ENCODE data around the gene TBC1D32.
"Not testable (repeated sequence)": the region's sequence is repeated elsewhere in the genome, so short reads cannot be mapped to it uniquely, and the experiment has no call there.

Gene TBC1D32

DNA sequence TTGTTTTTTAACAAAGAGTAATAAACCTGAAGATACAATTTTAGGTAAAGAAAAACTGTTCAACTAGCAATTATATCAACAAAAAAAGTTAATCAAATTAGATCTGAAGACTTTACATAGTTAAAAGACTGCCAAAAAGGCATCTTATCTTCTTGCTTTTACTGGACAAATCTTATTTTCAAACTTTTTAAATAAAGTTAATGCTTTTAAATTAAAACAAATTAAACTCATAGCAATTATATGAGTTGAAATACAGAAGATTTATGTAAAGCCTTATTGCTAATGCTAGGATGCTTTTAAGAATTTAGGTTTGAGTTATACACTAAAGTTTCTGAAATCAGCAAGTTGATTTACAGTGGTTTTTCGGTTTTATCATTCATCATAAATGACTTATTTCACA lies 227.3 kb downstream of the TBC1D32 start:
- DNase-seq (ENCODE audit: low read depth): no peak

DNA sequence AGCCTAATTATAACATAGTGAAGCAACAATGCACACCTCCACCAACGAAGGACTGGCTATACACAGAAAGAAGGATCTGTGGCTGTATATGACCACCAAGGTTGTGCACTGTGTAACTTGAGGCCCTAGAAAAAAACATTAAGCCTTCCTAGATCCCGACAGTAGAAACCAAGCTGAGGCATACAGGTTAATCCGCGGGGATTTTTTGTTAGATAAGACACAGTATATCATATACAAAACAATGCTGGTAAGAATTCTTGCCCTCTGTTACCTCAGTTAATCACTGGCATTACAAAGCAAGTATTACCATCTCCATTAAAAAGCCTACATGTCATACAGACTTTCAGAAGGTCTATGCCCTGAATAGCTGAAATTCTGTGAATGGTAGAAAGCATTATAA lies 228.8 kb downstream of the TBC1D32 start:
- DNase-seq (ENCODE audit: low read depth): no peak

DNA sequence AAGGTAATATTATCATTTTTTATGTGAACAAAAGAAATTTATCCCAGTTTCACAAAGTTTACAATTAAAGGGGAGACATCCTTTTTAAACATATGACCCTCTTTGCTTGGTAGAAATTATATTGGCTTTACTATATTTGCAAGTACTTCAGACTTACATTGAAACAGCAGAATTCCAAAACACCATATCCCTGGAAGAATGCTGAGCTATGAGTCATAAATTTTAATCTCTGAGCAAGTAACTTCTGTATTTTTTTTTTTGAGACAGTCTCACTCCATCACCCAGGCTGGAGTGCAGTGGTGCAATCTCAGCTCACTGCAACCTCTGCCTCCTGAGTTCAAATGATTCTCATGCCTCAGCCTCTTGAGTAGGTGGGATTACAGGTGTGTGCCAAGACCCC lies 240.4 kb downstream of the TBC1D32 start:
- no peak for DNase-seq (ENCODE audit: low read depth)

DNA sequence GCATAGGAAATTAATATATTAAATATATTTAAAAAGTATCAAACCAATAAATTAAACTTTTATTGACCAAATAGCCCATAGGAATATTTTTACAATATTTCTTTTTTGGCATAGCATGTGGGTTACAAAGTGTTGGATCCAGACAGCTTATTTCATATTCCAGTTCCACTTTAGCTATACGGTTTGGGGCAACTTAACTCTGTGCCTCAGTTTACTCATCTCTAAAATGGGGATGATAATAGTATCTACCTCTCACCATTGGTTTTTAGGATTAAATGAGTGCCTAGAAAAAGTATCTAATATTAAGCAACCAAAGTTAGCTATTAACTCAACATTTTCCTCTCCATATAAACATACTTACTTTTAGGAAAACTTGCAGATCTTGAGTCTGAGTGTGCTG lies 243.8 kb downstream of the TBC1D32 start:
- DNase-seq (ENCODE audit: low read depth): no peak

GRCh38 chr6:121086876-121087275 lies 247.4 kb downstream of the TBC1D32 start:
- DNase-seq (ENCODE audit: low read depth): no peak

- no peak for DNase-seq (ENCODE audit: low read depth)
Observed at GRCh38 chr6:121076119-121076518, 258.2 kb downstream of the TBC1D32 start.

- DNase-seq (ENCODE audit: low read depth): not testable (repeated sequence)
Observed at GRCh38 chr6:121068749-121069148, 265.5 kb downstream of the TBC1D32 start.

GRCh38 chr6:121067381-121067780 lies 266.9 kb downstream of the TBC1D32 start:
- DNase-seq (ENCODE audit: low read depth): no peak

DNA sequence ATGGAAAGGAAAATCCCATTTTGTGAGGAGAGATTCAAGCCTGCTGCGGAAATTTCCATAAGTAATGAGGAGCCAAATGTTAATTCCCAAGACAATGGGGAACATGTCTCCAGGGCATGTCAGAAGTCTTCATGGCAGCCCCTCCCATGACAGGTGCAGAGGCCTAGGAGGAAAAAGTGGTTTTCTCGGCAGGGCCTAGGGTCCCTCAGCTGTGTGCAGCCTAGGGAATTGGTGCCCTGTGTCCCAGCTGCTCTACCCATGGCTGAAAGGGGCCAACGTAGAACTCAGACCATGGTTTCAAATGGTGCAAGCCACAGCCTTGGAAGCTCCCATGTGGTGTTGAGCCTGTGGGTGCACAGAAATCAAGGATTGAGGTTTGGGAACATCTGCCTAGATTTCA lies 269.9 kb downstream of the TBC1D32 start:
- no peak for DNase-seq (ENCODE audit: low read depth)

DNA sequence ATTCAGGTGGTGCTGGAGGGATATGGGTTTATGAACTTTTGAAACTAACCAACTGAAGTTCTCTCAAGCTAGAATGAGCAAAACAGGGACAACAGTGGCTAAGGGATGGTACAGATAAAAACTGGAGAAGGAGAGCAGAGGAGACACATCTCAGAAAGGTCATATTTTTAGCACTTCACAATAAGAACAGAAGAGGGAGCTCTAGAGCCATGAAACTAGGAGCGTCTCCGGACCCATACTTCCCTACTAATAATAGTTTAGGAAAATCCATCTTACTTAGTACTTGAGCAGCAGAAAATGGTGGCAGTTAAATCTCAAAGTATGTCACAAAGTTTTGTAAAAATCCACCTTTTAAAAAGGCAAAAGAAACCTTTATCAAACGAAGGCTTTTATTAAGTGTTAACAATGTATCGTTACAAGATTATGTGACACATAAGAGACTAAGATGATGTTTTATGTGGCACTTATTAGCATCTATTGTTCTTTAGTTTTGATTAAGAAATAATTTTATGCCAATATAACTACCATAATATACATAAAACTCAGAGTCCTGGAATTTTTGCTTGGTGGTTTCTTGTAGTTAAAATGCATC lies 278.6 kb downstream of the TBC1D32 start:
- DNase-seq (ENCODE audit: low read depth): no peak

DNA sequence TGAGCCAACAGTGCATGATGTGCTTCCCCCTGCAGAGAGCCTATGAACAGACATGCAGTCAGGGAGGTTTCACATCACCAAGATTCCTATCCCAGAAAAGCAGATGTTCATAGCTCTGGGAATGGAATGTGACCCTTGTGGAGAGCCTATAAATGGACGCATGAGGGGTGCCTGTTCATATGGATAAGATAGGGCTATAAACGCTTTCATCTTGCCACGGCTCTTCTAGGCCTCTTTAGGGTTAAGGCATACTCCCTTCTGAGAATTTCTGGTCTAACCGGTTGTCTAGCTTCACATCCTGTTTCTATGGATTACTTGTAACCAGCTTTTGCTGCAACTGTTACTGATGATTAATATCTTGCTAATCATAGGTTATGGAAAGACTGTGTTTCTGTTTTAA lies 285.7 kb downstream of the TBC1D32 start:
- not testable (repeated sequence) for DNase-seq (ENCODE audit: low read depth)

GRCh38 chr6:121044905-121045304 lies 289.4 kb downstream of the TBC1D32 start:
- not testable (repeated sequence) for DNase-seq (ENCODE audit: low read depth)

- DNase-seq (ENCODE audit: low read depth): not testable (repeated sequence)
Observed at GRCh38 chr6:121043706-121044105, 290.6 kb downstream of the TBC1D32 start.

DNA sequence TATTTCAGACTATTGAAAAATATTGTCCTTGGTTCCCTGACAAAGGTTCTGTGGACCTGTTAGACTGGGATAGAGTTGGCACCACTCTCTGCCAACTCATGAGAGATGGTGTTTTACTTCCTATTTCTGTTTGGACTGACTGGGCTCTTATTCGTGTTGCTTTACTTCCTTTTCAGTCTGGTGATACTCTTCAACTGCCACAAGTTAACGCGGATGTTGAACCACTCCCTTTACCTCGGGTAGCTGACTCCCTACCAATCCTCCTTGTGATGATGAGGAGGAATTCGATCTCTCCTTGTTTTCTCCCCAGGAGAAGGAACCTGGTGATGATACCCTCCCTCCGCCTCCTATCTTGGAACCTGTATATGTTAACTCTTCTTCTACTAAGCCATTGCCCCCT lies 291.1 kb downstream of the TBC1D32 start:
- not testable (repeated sequence) for DNase-seq (ENCODE audit: low read depth)

GRCh38 chr6:121042766-121043165 lies 291.5 kb downstream of the TBC1D32 start:
- DNase-seq (ENCODE audit: low read depth): no peak

GRCh38 chr6:121040831-121041230 lies 293.4 kb downstream of the TBC1D32 start:
- DNase-seq (ENCODE audit: low read depth): no peak

- DNase-seq (ENCODE audit: low read depth): no peak
Observed at GRCh38 chr6:121033091-121033490, 301.2 kb downstream of the TBC1D32 start.

- DNase-seq (ENCODE audit: low read depth): no peak
Observed at GRCh38 chr6:121032268-121033006, 301.8 kb downstream of the TBC1D32 start.
